Mucosa of descending colon (tissue), 3 donors: Measurements from ENCODE around the gene ABLIM3. TPM values are rescaled to one million over a fixed set of nuclear protein-coding genes. Genes with fewer than 3 reads are reported as not detected.

Source experiments
- ATAC-seq: fragments of 200-7000 bp; cut with Tn5 transposase; one replicate; pipeline ENCODE4 v1.9.1; 2020; ENCODE audit warnings: mild to moderate bottlenecking, moderate library complexity
- DNase-seq, 3 donors: peaks; one replicate each; pipeline ENCODE4 v3.0.0-alpha.2; 2020
- H3K36me3 ChIP-seq: fragments of 200-600 bp; one replicate; pipeline ENCODE4 v1.8.0; 2021; ENCODE audit warnings: low read depth, mild to moderate bottlenecking
- H3K4me1 ChIP-seq: fragments of 200-600 bp; one replicate; pipeline ENCODE4 v1.8.0; 2021; ENCODE audit warnings: low read depth, mild to moderate bottlenecking
- H3K4me3 ChIP-seq: fragments of 200-600 bp; one replicate; pipeline ENCODE4 v1.8.0; 2021; ENCODE audit warnings: mild to moderate bottlenecking
- H3K9me3 ChIP-seq: fragments of 200-600 bp; one replicate; pipeline ENCODE4 v1.8.0; 2021; ENCODE audit warnings: mild to moderate bottlenecking
- intact Hi-C, 2 donors: fragments of 100-400 bp; cut with DNase I in 1 of 2; cut with micrococcal nuclease in 1 of 2; formaldehyde crosslinking; loops; one replicate each; pipeline versions ENCODE4 v1.11.0 to v1.11.1; 2022; cut with DNase I, micrococcal nuclease
- total RNA-seq, 3 donors: library from RNA; stranded (reverse); fragmentation: NEBNext Ultra II Directional in 2 of 3; extraction: Animal tissue kit (Norgen Biotek cat#: 25700) in 2 of 3; gene quantifications; one replicate each; pipeline versions ENCODE4 v1.2.1 to v1.2.4, GENCODE V29; 2021 to 2023
- TF ChIP-seq, protein P1 (sequence below): fragments of 200-600 bp; IDR thresholded peaks from one replicate; pipeline ENCODE4 v1.8.0; 2022; ENCODE audit warnings: antibody characterized with exemption, mild to moderate bottlenecking
- donor health status: DM: no; HTN: no; CAD: no; lungs with moderate emphysema.
- donor health status: DM: no; HTN: no; CAD: no.
- donor health status: DM: no; HTN: yes; CAD: no.

ABLIM3 gene
- total RNA-seq, 3 donors from 2014 or later: 4.1 to 12.4 (median 7.4) TPM

DNA sequence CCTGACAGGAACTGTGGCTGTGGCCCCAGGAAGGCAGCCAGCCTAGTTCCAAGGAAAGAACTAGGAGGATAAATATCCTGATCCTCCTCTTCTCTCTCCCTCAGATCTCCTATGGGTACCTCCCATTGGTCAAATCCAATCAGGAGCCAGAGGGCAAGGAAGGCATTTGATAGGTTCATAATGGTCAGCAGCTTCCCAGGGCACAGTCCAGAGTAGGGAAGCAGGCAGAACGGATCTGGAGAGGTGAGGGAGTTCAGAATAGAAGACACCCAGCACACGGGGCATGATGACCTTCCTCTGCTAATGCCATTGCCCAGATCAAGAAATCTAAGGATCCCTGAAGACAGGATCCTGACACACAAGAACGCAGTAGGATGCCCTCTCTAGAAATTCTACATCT is 8.6 kb downstream of the ABLIM3 start:
- Histone ChIP-seq H3K4me3 (no peak overlapping the region), H3K9me3 (no peaks in the 10 kb centered on the region), H3K4me1 (no peaks in the 10 kb centered on the region), H3K36me3 (no peaks in the 10 kb centered on the region)
- TF ChIP-seq, protein P1, sequence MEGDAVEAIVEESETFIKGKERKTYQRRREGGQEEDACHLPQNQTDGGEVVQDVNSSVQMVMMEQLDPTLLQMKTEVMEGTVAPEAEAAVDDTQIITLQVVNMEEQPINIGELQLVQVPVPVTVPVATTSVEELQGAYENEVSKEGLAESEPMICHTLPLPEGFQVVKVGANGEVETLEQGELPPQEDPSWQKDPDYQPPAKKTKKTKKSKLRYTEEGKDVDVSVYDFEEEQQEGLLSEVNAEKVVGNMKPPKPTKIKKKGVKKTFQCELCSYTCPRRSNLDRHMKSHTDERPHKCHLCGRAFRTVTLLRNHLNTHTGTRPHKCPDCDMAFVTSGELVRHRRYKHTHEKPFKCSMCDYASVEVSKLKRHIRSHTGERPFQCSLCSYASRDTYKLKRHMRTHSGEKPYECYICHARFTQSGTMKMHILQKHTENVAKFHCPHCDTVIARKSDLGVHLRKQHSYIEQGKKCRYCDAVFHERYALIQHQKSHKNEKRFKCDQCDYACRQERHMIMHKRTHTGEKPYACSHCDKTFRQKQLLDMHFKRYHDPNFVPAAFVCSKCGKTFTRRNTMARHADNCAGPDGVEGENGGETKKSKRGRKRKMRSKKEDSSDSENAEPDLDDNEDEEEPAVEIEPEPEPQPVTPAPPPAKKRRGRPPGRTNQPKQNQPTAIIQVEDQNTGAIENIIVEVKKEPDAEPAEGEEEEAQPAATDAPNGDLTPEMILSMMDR: no peak
- no peak for DNase-seq
- no peak for ATAC-seq
- intact Hi-C loops: loop anchor here in 1 of 2 donors (10.0 kb wide), 1 partner anchor 115 kb away; no protein-coding TSS in a partner anchor

DNA sequence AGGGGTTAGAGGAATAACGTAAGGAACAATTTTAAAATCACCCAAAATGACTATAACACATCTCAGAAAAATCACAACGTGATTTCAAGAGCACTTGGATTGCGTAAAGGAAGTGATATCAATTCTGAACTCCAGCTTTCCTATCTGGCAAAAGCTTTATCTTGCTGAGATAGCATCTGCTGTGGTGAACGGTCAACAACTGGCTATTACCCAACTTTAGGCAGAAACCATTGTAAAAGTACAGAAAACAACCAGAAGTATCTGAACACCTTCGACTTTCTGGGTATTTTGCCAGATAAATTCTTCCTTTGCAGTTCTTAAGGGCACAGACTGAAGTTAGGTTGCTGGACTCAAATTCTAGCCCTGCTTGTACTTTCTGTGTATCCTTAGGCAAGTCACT is 9.2 kb downstream of the ABLIM3 start:
- H3K9me3 ChIP-seq: no peaks in the 10 kb centered on the region
- H3K4me3 ChIP-seq: no peak overlapping the region
- DNase-seq (no peak), ATAC-seq (no peak)
- H3K36me3 ChIP-seq: no peaks in the 10 kb centered on the region
- intact Hi-C loops: no loop called here
- H3K4me1 ChIP-seq: no peaks in the 10 kb centered on the region
- TF ChIP-seq, protein P1: no peak

DNA sequence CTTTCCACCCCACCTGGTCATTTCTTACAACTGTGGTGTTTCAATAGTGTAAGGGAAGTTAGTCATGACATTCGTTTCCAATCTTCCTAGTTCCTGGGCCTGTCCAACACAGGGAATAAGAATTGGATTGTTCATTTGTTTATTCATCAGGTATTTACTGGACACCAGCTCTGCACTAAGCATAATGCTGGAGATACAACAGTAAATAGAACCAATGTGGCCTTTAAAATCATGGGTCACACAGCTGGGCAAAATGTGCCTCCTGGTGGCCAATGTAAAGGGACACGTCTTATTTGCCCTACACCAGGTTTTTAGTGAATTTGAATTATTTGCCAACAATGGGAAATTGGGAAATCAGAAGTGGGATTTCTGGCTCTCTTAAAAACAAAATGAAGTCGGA is 10.4 kb downstream of the ABLIM3 start:
- TF ChIP-seq, protein P1: no peak
- DNase-seq: no peak
- H3K4me3 ChIP-seq: no peak overlapping the region
- ATAC-seq: no peak
- no peaks in the 10 kb centered on the region for H3K36me3 ChIP-seq
- H3K9me3 ChIP-seq: no peaks in the 10 kb centered on the region
- intact Hi-C loops: no loop called here
- H3K4me1 ChIP-seq: no peaks in the 10 kb centered on the region

DNA sequence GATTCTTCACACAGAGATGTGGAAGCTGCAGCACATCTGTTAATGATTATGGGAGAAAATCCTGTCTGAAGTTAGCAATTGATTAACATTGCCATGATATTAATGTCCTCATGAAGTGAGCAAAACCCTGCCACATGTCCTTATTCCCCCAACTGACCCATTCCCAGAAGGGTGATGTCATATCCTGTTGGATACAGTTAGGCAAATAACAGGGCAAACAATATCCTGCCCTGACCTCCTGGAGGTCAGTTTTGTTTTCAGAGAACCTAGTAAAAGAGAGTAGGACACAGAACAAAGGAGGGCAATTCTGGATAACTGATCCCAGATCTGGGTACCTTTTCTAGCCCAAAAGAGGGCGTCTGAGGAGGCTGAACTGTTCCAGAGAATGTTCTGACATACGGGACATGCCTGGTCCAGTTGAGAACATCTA is 11.0 kb downstream of the ABLIM3 start:
- intact Hi-C loops: no loop called here

DNA sequence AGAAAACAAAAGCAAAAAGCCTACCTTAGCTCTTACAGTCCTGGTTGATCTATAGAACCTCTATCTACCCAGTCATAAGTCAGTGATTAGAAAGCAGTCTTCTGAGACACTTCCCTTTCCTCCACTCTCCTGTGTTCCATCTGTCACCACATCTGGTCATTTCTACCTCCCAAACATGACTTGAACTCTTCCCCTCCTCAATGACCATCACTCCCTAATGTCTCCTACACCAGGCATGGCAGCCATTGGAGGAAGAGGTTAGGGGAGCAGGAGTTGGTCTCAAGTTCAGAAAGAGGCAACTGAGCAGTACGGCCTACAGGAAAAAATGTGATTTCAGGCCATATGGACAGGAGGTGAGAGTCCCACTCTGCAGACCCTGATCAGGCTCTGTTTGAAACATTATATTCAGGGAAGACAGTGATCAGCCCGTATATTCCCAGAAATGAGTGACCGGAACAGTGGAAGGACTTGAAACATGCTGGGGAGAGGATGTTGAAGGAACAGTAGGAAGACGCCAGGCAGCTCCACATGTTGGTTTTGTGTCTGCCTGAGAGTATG is 12.0 kb downstream of the ABLIM3 start:
- Histone ChIP-seq H3K4me3 (no peak overlapping the region), H3K36me3 (no peaks in the 10 kb centered on the region), H3K4me1 (no peaks in the 10 kb centered on the region), H3K9me3 (no peaks in the 10 kb centered on the region)
- ATAC-seq: no peak
- intact Hi-C loops: no loop called here
- TF ChIP-seq, protein P1: no peak
- no peak for DNase-seq

More for the DNA sequence above, 11.0 kb downstream of the ABLIM3 start:
- TF ChIP-seq, protein P1: no peak
- Histone ChIP-seq H3K4me3 (no peak overlapping the region), H3K4me1 (no peaks in the 10 kb centered on the region), H3K9me3 (no peaks in the 10 kb centered on the region), H3K36me3 (no peaks in the 10 kb centered on the region)
- ATAC-seq: no peak
- DNase-seq: no peak
